HG02938 (cell line): Measurements from ENCODE around the gene LPP.

Experiments
- ATAC-seq: cut with Tn5 transposase; IDR thresholded peaks from one replicate; pipeline ENCODE4 v1.9.1; 2021; ENCODE audit warnings: mild to moderate bottlenecking, moderate library complexity; ENCODE audit not compliant: unreplicated experiment

The LPP gene

DNA sequence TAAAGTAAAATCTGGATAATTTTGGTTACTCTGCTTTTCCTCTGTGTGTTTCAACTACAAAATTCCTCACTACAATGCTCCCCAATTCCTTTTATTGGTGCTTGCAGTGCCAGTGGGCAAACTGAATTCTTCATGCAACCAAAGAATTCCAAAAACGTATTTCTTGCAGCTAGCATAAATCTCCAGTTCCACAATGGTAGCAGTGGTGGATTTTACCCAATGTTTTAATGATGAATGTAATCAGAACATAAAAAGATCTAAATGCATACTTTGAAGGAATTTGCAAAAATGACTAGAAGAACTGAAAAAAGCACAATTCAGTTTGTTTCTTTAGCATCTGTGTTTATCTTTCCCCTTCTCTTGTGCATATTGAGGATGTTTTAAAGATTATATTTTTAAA, 658.2 kb downstream of the LPP start:
- no peak for ATAC-seq

DNA sequence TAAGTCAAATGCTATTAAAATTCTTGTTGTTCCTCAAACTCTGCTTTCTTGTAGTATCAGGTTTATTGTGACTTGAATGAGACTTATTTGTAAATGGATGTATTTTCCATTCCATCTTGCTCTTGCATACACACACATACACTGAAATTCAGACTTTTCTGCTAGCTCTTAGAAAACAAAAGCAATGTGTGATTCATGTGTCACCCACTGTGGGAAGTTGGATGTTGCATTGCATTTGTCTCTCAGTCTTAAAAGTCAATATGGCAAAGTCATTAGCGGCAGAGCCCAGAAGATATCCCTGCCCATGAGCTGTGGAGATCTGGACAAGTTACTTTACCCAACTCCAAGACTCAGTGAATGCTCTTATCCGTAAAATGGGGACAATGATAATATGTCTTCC, 660.6 kb downstream of the LPP start:
- ATAC-seq: no peak

DNA sequence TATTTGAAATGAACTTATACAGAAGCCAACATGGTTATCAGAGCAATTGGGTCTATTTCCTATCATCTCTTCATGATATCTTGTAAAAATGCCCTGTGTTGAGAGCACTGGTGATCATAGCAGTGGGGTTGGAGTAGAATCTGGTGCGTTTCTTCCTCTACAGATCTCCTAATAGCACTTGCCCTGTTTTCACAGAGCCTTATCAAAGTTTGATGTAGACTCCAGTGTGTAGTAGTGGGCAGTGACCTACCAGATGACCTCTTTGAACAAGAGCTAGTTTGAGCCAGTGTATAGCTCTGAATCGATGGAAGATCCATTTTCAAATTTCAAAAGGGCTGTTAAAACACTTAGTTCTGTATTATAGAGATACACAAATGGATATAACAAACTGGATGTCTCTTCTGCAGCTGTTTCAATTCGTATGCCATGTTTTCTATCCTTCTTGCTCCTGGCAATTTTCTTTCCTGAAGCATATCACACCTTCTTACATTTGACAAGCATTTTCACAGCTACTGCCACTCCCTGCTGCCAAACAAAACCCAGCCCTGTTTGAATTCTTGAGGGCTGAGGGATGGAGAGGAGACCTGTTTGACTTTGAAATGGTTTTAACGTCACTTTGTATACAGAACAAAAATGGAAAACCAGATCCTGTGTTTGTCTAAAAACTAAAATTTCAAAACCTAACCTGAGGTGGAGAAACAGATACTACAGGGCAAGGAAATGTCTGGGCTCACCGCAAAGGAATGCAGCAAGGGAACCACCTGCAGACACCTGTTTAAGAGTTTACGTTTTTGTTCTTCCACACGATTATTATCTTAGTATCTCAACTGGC, 663.4 kb downstream of the LPP start:
- ATAC-seq: no peak

DNA sequence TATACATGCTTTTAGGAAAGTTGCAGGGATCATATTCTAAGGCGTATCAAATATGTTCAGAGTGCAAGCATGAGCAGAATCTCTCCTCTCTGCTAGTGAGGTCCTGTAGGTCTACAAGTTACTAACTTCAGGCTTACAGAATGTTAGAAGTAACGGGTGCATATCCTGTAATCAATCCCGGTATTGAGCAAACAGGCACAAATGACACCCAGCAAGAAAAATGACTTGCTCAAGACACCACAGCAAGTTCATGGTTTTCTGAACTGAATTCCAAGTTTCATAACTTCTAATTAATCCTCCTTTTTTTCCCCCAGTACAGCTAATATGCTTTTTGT, 663.9 kb downstream of the LPP start:
- no peak for ATAC-seq

DNA sequence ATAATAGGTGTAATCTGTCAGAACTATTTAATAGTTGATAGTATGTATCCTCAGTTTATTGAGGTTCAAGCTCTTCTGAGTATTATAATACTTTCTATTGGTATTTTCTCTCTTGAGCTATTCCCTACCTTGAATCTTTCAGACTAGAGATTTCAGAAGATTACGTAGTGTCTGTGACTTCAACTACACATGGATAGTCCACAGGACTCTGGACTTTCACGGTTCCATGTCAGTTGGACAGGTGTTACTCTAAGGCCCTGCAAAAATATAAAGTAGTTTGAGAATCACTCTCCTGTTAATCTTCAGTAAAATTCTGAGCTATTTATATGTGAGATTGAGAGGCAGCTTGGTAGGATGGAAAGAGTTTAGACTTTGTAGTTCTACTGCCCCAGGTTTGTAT, 664.3 kb downstream of the LPP start:
- no peak for ATAC-seq

DNA sequence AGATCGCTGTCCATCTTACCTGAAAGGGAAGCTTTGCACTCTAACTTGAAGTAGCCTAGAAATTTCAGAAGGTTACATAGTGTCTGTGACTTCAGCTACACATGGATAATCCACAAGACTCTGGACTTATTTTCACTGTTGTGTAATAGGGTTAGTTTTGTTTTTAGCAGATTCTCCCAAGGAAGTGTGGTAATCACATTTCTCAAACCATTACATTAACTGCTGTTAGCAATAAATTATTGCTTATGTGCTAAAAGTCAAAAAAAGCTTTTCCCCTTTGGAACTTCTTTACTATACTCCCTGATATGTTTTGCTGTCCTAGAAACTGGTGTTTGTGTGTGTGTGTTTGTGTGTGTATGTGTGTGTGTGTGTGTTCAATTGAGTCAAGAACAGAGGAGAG, 666.0 kb downstream of the LPP start:
- no peak for ATAC-seq

DNA sequence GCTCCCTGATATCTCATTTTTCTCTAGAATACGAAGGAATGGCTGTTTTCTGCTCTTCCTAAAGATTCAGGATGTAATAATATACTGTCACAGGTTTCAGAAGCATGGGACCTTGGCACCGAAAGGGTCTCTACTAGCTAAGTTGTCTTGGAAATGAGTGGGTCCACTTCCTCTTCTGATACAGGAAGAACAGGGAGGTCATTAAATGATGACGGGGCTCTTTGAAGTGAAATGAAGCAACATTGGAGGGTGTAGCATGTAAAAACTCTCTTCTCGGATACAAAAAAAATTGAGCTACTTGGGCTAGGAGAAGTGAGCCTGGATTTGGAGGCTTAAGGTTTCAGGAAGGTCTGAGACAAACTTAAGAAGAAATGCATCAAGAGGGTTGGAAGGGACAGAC, 668.0 kb downstream of the LPP start:
- no peak for ATAC-seq

DNA sequence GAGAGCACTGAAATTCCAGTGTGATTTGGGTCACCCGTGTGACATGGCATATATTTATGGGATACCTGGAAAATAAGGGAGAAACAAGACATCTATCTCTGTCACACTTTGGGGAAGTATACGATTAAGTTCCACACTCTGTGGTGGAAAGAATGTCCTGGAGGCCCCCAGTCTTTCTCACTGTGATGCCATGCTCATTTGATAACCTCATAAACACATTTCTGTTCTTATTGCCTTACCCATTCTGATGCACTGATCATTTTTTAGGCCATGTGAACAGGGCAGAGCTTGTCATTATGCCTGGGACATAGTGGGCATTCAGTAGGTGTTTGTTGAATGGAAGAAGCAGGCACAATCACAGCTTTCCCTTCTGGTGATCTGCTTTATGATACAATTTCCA, 668.5 kb downstream of the LPP start:
- no peak for ATAC-seq

DNA sequence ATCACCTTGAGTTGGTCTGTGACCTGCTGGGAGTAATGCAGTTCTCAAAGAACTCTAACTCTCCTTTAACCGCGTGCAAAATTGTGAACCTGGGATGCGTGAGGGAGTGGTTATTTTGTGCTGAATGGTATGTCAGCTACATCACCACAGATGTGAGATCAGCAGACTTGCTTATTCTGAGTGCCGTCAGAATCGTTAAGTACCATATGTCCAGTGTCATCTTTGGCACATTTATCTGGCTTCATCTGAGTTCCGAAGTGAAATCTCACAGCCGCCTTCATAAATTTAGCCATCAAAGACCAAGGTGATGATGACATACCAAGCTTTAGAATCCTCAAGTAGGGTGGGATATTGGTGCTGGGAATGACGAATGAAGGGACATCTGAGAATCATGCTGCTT, 670.6 kb downstream of the LPP start:
- no peak for ATAC-seq

DNA sequence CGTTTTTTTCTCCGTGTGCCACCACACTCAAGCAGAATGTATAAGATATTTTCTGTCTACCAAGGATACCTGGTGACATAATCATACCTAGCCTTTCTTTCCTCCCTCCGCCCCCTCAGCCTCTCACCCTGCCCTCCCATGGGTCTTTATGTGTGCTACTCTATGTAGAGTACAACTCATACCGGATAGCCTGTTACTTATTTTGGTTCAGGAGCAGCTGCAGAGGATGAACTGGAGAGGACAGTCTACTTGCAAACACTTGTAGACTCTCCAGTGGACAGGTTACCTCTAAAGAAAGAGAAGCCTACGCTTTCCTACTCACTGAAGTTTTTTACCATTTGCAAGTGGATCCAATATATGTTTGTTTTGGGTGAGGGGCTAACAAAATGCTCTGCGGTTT, 671.9 kb downstream of the LPP start:
- ATAC-seq: no peak

DNA sequence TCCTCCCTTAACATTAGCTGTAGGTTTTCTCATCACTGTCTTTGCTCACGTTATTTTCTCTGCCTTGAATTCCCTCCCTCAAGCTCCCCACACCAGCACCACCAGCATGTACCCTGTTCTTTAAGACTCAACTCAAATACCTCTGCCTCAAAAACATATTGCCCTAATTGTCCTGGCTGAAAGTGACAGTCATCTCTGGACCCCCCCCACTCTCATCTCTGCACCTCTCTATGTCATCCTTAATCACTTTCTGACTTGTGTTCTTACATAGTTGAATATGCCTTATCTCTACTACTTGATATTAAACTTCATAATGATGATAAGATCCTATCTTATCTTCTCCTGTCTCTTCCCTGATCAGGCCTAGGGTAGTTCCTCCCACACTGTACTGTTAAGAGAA, 672.6 kb downstream of the LPP start:
- no peak for ATAC-seq

DNA sequence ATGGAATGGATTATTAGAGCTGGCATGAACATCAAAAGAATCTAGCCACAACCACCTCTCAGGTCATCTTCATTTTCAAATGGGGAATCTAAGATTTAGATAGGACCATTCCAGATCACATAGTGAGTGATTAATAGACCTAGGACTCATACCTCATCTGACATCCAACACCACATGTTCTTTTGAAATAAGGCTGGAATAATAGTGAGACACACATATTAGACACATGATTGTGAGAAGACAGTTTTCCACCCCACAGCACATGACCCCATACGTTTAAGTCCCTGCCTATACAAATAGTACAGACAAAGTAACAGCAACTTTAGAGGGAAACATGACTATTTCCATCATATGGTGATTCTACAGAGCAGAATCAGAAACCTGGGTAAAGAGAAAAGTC, 673.1 kb downstream of the LPP start:
- no peak for ATAC-seq

DNA sequence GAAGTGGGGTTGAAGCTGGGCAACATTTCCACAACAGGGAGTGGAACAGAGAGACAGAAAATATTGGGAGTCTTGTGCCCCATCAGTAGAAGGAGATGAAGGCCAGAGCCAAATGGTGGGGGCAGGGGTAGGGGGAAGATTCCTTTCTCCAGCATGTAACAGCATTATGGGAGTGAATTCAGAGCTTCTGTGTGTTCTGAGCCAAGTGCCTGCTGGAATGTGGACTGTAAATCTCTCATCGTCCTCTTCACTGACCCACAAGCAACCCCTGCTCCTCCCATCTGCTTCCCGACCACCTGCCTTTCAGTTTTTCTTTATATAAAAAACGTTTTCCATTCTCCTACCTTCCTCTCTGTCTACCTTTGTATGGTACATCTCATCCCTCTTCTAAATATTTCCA, 673.6 kb downstream of the LPP start:
- no peak for ATAC-seq

DNA sequence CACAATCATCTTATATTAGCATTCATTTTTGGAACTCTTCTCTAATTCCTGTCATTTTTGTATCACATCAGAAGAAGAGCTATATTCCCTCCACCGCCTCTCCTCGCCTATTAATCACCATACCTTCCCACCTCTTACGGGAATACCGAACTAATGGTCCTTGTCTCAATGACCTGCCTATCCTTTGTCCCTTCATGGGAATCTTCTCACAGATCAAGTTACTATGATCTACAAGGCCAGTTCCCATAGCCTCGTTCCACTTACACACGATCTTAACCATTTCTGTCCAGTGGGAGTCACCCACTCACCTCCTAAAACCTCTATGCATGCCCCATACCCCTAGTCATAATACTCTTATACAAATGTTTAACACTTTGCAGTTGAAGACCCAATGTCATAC, 675.2 kb downstream of the LPP start:
- ATAC-seq: no peak

DNA sequence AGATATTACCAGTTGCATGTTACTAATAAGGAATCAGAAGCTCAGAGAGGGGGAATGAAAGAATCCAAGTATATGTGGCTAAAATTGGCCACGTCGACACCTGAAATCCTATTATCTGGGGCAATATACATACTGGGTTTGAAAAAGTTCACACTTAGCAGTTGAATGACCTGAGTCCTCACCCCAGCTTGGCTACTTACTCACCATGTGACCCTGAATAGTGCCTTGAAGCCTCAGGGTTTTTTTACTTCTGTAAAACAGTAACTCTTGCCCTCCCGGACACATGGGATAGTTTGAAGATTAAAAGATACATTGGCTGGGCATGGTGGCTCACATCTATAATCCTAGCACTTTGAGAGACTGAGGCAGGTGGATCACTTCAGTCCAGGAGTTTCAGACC, 675.6 kb downstream of the LPP start:
- ATAC-seq: no peak

DNA sequence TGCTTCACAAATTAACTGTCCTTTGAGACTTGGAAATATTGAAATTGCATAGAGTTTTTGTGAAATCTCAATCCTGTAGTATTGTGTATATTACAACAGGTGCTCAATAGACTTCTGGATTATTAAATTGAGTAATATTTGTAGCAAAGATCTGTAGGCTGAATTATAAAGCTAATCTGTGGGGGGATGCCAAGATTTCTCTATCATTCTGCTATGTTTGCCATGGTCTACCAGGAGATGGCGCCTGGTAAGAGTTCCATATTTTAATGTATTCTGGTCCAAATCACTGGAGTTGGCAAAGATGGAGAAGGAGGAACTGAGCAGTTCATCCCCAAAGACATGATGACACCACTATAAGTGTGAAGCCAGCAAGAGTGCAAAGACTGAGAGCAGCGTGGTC, 676.9 kb downstream of the LPP start:
- ATAC-seq: no peak

DNA sequence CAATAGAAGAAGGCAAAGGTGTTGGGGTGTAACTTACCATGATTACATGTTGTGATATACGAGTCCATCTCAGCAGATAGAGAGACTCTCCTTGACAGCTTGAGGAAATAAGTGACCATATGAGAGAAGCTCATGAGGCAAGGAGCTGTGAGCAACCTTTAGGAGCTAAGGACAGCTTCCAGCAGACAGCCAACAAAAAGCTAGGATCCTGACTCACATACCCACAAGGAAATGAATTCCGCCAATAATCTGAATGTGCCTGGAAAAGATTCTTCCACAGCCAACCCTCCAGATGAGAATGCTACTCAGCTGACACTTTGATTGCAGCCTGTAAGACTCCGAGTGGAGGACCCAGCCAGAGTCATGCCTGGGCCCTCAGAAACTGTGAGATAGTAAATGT, 678.2 kb downstream of the LPP start:
- no peak for ATAC-seq

DNA sequence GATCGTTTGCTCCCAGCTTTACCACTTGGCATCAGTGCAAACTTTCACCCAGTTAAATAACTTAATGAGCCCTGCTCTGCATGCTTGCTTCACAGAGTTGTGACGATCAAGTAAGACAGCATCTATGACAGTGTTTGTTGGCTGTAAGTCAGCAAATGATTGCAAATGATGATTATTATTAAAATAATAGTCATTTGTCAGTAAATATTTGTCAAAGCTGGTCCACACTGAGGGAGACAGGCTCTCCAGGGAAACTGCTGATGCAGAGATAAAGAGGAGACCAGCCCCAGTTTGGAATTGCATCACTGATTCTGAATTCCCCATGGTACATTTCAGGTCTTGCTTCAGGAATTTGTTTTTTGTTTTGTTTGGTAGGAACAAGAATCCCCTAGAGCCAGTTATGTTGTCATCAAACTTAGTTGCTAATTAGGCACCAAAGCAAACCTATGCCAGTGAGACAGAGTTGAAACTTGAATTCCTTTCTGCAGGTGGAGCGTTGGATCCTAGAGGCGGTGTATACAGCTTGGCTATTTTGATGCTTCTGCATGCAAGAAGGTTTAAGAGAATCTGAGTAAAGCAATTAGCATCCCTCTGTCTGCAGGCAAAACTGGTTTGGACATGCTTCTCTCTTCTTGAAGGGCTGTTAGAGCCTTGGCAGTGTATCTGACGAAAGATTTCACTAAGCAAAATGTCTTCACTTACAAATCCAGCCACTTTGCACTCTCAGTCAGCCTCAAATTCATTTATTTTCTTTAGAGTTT, 679.2 kb downstream of the LPP start:
- no peak for ATAC-seq

DNA sequence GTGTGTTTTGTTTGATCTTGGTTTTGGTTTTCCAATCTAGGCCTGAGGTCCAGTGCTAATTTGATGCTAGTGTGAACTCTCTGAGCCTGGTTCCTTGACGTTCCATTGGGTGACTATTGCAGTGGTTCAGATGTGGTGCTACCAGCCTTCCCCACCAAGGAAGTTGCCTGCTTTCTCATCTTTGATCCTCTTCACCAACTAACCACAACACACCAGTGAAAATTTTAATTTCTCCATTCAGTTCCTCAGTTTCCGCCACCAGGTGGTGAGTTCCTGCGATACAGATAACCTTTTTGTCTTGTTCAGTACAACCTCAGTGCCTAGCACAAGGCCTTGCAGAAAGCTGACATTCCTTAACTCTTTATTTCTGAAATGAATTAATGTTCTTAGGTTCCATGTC, 680.4 kb downstream of the LPP start:
- ATAC-seq: no peak

DNA sequence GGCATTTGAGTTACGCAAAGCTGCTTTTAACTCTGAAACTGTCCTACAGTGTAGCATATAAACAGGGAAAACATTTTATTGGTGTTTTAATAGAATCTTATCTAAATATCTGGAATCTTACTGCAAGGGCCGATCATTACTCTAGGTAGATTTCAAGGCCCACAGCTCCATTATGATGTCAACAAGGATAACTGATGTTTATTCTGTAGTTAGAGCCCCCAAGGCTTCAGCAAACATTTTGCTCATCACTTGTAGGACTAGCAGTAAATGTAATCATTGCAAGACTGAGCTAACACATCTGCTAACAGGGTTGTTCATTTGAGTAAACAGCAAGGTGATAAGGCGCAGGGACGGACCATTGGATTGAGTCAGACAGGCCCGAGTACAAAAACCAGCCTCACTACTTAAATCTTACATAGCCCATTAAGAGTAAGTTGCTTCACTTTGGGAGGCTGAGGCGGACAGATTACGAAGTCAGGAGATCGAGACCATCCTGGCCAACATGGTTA, 685.3 kb downstream of the LPP start:
- no peak for ATAC-seq

DNA sequence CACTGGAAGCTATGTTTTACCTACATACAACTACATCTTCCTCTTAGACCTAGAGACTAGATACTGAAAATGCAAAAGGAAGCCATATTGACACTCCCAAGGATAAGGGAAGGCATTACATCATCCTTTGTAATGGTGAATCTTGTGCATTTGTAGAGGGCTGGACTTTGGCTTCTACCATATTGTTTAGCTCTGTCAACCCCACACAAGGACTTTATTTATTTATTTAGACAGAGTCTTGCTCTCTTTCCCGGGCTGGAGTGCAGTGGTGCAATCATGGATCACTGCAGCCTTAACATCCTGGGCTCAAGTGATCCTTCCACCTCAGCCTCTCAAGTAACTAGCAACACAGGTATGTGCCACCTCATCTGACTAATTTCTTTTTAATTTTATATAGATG, 686.3 kb downstream of the LPP start:
- no peak for ATAC-seq

DNA sequence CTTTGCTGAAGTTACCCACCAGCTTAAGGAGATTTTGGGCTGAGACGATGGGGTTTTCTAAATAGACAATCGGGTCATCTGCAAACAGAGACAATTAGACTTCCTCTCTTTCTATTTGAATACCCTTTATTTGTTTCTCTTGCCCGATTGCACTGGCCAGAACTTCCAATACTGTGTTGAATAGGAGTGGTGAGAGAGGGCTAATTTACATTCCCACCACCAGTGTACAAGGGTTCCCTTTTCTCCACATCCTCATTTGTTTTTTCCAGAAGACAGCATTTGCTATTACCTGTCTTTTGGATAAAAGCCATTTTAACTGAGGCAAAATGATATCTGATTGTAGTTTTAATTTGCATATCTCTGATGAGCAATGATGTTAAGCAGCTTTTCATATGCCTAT, 687.9 kb downstream of the LPP start:
- ATAC-seq: no peak

DNA sequence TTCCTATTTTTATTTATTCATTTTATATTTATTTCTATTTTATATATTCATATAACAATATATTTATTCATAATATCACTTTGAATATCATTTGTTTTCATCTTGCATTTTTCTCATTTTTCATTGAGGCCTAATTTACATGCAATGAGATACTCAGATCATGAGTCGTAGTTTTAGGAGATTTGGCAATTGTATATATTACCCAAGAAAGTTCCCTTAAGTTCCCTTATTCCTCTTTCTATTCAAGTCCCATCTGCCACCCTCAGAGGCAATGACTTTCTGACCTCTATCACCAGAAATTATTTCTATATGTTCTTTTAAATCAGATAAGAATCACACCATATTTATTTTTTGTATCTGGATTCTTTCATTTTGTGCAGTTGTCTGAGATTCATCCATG, 688.7 kb downstream of the LPP start:
- ATAC-seq: no peak
